GM19455 (cell line): ENCODE measurements around the gene TBCEL.
"Not testable (repeated sequence)": the region's sequence is repeated elsewhere in the genome, so short reads cannot be mapped to it uniquely, and the experiment has no call there.

ENCODE experiments used
- ATAC-seq: cut with Tn5 transposase; IDR thresholded peaks from one replicate; pipeline ENCODE4 v1.9.1; 2021; ENCODE audit not compliant: unreplicated experiment

The TBCEL gene

GRCh38 chr11:121023848-121024751, at the start of gene TBCEL:
TSS of gene TBCEL (plus strand) at chr11:121024102. CDS start at chr11:121045691, 21,589 bp downstream.
- peak; percentile 95 for ATAC-seq

GRCh38 chr11:120974466-120974865, 49.4 kb upstream of the TBCEL start:
- no peak for ATAC-seq

GRCh38 chr11:120974965-120975364, 48.9 kb upstream of the TBCEL start:
- no peak for ATAC-seq

GRCh38 chr11:120977266-120978137, 46.4 kb upstream of the TBCEL start:
- ATAC-seq = no peak

GRCh38 chr11:120978701-120979100, 45.2 kb upstream of the TBCEL start:
- ATAC-seq = no peak

GRCh38 chr11:120985718-120986569, 38.0 kb upstream of the TBCEL start:
- ATAC-seq = peak; percentile 71

GRCh38 chr11:120988603-120989002, 35.3 kb upstream of the TBCEL start:
- no peak for ATAC-seq

- no peak for ATAC-seq
Measured at GRCh38 chr11:120991830-120992686, 31.8 kb upstream of the TBCEL start.

- ATAC-seq = no peak
Measured at GRCh38 chr11:120994091-120994859, 29.6 kb upstream of the TBCEL start.

GRCh38 chr11:120995184-120995583, 28.7 kb upstream of the TBCEL start:
- no peak for ATAC-seq

- ATAC-seq = no peak
Measured at GRCh38 chr11:120996973-120997372, 26.9 kb upstream of the TBCEL start.

GRCh38 chr11:120998581-120998980, 25.3 kb upstream of the TBCEL start:
- no peak for ATAC-seq

GRCh38 chr11:121004206-121004840, 19.6 kb upstream of the TBCEL start:
- ATAC-seq = no peak

- no peak for ATAC-seq
Measured at GRCh38 chr11:121006922-121007321, 17.0 kb upstream of the TBCEL start.

GRCh38 chr11:121008551-121008950, 15.4 kb upstream of the TBCEL start:
- ATAC-seq = no peak

- no peak for ATAC-seq
Measured at GRCh38 chr11:121012091-121012490, 11.8 kb upstream of the TBCEL start.

- ATAC-seq = no peak
Measured at GRCh38 chr11:121018746-121019145, 5.2 kb upstream of the TBCEL start.

- ATAC-seq = not testable (repeated sequence)
Measured at GRCh38 chr11:121021718-121022117, 2.2 kb upstream of the TBCEL start.

GRCh38 chr11:121024989-121025388, 1.1 kb downstream of the TBCEL start:
- no peak for ATAC-seq
